Activated T-helper 2 cell treated with anti-CD3 and anti-CD28 coated beads, Interferon-gamma antibody, Interleukin-2, Interleukin-4, amounts not matched to agents 10 μg/mL and 5 μg/mL and 100 μg/mL, durations not matched to agents 14 hours and 24 hours and 36 hours (primary cell): ENCODE measurements around the gene KCNT2. TPM values are rescaled to one million over a fixed set of nuclear protein-coding genes. Genes with fewer than 3 reads are reported as not detected.
"Not testable (repeated sequence)": the region's sequence is repeated elsewhere in the genome, so short reads cannot be mapped to it uniquely, and the experiment has no call there.

Experiments
- DNase-seq: peaks from one replicate; pipeline ENCODE4 v3.0.0; 2021; ENCODE audit warnings: low spot score
- H3K27ac Mint-ChIP-seq: one replicate; pipeline ENCODE4 v1.8.0; 2021; ENCODE audit warnings: mixed read lengths
- H3K27me3 Mint-ChIP-seq: one replicate; pipeline ENCODE4 v1.8.0; 2021; ENCODE audit warnings: low read depth, mixed read lengths
- H3K36me3 Mint-ChIP-seq: one replicate; pipeline ENCODE4 v1.8.0; 2021; ENCODE audit warnings: low read depth, mixed read lengths
- H3K4me1 Mint-ChIP-seq: one replicate; pipeline ENCODE4 v1.8.0; 2021; ENCODE audit warnings: low read depth, mixed read lengths
- H3K4me3 Mint-ChIP-seq: one replicate; pipeline ENCODE4 v1.8.0; 2021; ENCODE audit warnings: low read depth, mild to moderate bottlenecking, moderate library complexity, mixed read lengths
- H3K9me3 Mint-ChIP-seq: one replicate; pipeline ENCODE4 v1.8.0; 2021; ENCODE audit warnings: mixed read lengths
- intact Hi-C: fragments of 100-400 bp; cut with micrococcal nuclease; formaldehyde crosslinking; loops from one replicate; pipeline ENCODE4 v1.15.1; 2023
- total RNA-seq: library from RNA; stranded (reverse); gene quantifications from 2 replicates; pipeline ENCODE4 v1.2.3, GENCODE V29; 2022

The KCNT2 gene
- not detected in 2 replicates for total RNA-seq

DNA sequence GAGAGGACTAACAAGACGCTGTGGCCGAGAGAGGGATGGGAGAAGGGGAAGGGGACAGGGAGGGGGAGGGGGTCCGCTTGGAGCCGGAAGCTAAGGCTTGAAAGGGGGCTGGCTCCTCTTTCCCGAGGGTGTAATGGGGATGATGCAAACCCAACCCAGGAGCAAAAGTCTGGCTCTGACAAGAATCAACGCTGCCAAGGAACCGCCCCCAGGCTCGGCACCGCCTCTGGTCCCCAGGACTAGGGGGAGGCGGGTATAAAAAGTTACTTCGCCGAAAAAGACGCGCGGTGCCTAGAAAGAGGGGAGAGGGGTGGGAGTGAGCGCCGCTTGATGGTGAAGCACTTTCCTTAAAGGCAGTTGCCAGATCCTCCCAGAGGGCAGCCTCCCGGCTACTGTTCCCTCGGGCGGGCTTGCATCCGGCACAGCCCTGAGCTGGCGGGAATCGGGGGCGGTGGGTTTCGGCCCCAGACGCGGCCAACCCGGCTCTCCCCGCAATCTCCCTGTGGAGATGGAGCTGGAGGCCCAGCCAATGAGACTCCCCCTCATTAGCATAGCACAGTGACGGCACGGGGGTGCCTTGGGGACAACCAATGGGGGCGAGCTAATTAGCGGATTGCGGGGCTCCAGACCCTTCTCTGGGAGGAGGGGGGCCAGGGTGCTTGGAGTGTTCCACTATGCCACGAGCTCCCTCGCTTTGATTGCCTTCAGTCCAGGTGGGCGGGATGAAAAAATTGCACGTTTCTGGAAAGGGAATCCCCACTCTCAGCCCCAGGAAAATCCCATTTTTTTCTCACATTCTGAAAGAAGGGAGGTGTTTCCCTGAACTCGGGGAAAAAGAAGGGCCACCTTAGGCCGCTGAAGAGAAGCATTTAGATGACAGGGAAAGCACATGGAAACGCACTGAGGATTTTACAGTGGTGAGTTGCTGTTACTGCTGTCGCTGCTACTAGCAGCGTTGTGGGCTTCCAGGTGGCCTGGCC, at the start of gene KCNT2:
TSS of gene KCNT2 (minus strand) at position 51 of the 980 bp plus-strand sequence. CDS start 131 bp downstream, outside the sequence.
- intact Hi-C loops: loop anchor here (10.0 kb wide), 1 partner anchor 1306 kb away; the partner anchor contains the start of gene LHX9
- Mint-ChIP-seq H3K4me3 (no peak within 1 kb of the TSS), H3K4me1 (peaks cover 3% of the 10 kb centered on the region), H3K27ac (no peak within 1 kb of the TSS), H3K9me3 (no peaks in the 10 kb centered on the region), H3K36me3 (no peaks in the 10 kb centered on the region), H3K27me3 (peaks cover 27% of the 10 kb centered on the region)
- no peak for DNase-seq

DNA sequence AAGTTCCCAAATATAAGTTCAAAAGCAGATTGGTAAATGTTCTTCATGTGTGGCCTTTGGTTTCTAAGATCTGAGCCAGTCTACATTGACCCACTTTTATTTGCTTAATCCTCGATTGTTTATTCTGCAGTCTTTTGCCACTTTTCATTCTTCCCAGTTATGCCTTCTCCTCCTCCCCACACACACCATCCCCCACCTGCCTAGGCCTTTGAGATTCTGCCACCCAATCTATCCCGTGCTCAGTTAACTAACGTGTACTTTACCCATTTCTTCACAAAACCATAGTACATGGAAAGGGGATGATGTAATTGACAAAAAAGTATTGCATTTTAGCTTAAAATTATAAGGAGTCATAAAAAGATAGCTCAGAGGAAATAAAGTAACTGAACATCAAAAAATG, 47.3 kb upstream of the KCNT2 start:
- DNase-seq: no peak
- H3K27me3 Mint-ChIP-seq: no peaks in the 10 kb centered on the region
- no peak overlapping the region for H3K27ac Mint-ChIP-seq
- intact Hi-C loops: no loop called here
- no peaks in the 10 kb centered on the region for H3K9me3 Mint-ChIP-seq
- H3K4me3 Mint-ChIP-seq: no peak overlapping the region
- peaks cover 11% of the 10 kb centered on the region for H3K4me1 Mint-ChIP-seq
- H3K36me3 Mint-ChIP-seq: no peaks in the 10 kb centered on the region

DNA sequence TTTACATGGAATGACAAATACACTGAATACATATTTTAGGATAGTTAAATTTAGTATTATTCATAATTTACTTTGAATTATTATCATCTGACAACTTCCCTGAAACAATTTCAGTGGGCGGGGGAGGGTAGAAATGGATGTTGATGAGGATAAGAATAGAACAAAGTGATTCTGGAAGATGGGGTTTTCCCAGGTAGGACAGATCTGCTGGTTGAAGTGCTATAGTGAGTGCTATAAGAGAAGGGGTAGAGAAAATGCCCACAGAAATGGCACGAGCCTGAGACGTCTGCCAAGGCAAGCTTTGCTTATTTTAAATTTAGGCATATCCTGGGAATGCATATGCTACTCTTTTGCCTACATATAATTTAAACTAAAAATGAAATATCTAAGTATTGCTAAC, 46.8 kb upstream of the KCNT2 start:
- Mint-ChIP-seq H3K27ac (no peak overlapping the region), H3K4me3 (no peak overlapping the region), H3K4me1 (peaks cover 11% of the 10 kb centered on the region), H3K36me3 (no peaks in the 10 kb centered on the region), H3K9me3 (no peaks in the 10 kb centered on the region), H3K27me3 (no peaks in the 10 kb centered on the region)
- DNase-seq: no peak
- intact Hi-C loops: no loop called here

DNA sequence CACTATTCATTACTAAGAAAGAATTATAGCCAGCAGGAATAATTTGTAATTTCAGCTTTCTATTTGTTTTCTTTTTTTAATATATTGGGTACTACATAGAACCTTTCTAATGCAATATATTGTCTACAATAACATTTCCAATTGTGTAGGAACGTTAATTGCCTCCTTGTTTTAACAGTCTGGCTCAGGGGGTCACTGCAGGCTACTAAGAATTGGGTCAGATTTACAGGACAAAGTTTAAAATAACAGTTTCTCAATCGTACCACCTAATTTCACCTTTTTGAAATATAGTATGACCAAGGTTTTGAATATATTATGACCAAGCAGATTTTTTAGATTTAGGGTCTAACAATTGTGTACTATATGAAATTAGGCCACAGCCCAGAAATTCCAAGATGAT, 46.0 kb upstream of the KCNT2 start:
- Mint-ChIP-seq H3K27ac (no peak overlapping the region), H3K9me3 (no peaks in the 10 kb centered on the region), H3K4me1 (peaks cover 11% of the 10 kb centered on the region), H3K27me3 (no peaks in the 10 kb centered on the region), H3K4me3 (no peak overlapping the region), H3K36me3 (no peaks in the 10 kb centered on the region)
- intact Hi-C loops: no loop called here
- no peak for DNase-seq

DNA sequence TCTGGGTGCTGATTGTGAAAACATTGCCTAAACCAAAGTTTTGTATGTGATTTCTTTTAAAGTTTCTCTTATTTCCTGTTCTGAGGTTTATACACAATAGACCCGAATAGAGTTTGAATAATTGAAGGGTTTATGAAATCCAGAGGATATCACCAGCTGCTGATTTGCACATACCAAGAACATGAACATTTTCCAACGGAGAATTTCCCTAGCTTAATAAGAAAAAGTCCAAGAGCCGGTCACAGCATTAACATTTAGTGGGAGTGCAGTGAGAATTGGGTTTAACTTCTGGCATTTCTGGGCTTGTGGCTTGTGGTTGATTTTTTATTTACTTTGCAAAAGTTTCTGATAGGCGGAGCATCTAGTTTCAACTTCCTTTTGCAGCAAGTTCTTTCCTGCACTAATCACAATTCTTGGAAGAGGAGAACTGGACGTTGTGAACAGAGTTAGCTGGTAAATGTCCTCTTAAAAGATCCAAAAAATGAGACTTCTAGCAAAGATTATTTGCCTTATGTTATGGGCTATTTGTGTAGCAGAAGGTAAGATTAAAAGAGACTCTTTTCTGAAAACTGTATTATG, 43.5 kb upstream of the KCNT2 start, which contains the start of gene CFH:
TSS of gene CFH (plus strand) at position 407 of the 579 bp plus-strand sequence. CDS start at position 482, 75 bp downstream.
- no peaks in the 10 kb centered on the region for H3K36me3 Mint-ChIP-seq
- intact Hi-C loops: no loop called here
- H3K27ac Mint-ChIP-seq: no peak within 1 kb of the TSS
- no peak for DNase-seq
- H3K4me3 Mint-ChIP-seq: peak within 1 kb of the TSS; percentile 18
- H3K4me1 Mint-ChIP-seq: peaks cover 11% of the 10 kb centered on the region
- no peaks in the 10 kb centered on the region for H3K9me3 Mint-ChIP-seq
- no peaks in the 10 kb centered on the region for H3K27me3 Mint-ChIP-seq

DNA sequence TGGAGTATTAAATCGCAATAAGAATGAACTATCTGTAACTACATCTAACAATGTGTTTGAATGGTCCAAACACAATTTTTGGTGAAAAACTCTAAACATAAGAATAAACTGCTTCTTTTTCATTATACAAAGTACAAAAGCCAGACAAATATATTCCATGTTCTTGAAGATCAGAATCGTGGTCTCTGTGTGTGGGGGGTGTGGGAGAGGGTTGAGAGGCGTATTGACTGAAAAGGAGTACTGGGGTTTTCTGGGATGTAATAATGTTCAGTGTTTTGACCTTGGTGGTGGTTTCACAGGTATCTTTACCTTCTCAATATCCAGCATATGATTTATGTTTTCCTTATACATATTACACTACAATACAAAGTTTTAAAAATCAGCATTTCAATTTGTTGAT, 42.8 kb upstream of the KCNT2 start:
- Mint-ChIP-seq H3K4me3 (no peak overlapping the region), H3K27ac (no peak overlapping the region), H3K27me3 (no peaks in the 10 kb centered on the region)

DNA sequence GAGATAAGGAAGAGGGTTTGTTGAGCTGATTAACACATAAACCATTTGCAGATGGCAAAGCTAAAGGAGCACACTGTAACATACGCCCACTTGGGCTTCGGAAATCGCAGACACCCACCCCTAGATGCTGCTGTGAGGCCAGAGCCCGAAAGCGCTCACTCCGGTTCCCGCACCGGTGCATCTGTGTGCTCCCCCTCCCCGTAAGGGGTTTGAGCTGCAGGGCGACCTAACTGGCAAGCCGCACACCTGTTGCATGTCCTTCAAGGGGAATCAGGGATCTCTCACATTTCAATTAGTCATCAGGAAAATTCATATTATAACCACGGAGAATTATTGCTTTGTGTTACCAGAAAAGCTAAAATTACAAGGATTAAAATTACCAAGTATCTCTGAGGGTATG, 42.2 kb upstream of the KCNT2 start:
- no peak overlapping the region for H3K4me3 Mint-ChIP-seq
- no peaks in the 10 kb centered on the region for H3K36me3 Mint-ChIP-seq
- DNase-seq: no peak
- no peak overlapping the region for H3K27ac Mint-ChIP-seq
- peaks cover 8% of the 10 kb centered on the region for H3K4me1 Mint-ChIP-seq
- intact Hi-C loops: no loop called here
- no peaks in the 10 kb centered on the region for H3K9me3 Mint-ChIP-seq
- H3K27me3 Mint-ChIP-seq: no peaks in the 10 kb centered on the region

More for the DNA sequence above, 42.8 kb upstream of the KCNT2 start:
- H3K9me3 Mint-ChIP-seq: no peaks in the 10 kb centered on the region
- H3K4me1 Mint-ChIP-seq: peaks cover 11% of the 10 kb centered on the region
- no peak for DNase-seq
- intact Hi-C loops: no loop called here
- H3K36me3 Mint-ChIP-seq: no peaks in the 10 kb centered on the region

DNA sequence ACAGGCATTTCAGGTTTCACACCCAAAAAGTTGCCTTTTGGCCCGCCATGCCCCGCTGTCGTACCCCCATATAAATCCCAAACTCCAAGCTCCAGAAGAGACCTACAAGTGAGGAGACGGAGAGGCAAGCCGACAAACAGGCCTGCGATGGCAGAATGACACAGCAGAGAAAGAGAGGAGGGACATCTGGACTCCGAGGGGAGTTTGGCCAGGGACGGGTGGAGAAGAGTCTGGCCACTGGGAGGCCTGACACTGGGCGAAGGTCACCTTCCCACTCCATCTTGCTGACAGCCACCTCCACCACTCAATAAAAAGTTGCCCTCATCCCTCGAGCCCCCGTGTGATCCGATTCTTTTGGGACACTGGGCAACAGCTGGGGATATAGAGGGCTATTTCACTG, 41.8 kb upstream of the KCNT2 start:
- Mint-ChIP-seq H3K9me3 (no peaks in the 10 kb centered on the region), H3K36me3 (no peaks in the 10 kb centered on the region), H3K4me3 (no peak overlapping the region), H3K27me3 (no peaks in the 10 kb centered on the region), H3K27ac (no peak overlapping the region), H3K4me1 (peaks cover 8% of the 10 kb centered on the region)
- intact Hi-C loops: no loop called here
- DNase-seq: no peak

DNA sequence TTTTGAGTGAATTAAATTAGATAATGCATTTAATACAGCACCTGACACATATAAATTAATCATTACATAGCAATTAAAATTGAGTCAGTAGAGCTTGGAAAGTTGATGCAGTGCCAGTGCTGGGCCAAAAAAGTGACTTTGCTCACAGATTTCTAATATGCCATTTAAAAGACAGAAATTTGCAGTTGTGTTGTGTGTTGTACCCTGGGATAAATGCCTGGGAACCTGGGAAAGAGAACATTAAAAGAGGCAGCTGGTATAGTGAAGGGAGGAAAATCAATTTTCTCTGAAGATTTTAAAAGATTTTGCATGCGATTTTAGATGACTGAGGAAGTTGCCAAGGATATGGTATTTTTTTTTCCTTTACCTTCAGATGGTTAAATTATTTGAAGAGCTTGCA, 32.7 kb upstream of the KCNT2 start:
- H3K27ac Mint-ChIP-seq: no peak overlapping the region
- no peaks in the 10 kb centered on the region for H3K36me3 Mint-ChIP-seq
- DNase-seq: no peak
- no peaks in the 10 kb centered on the region for H3K9me3 Mint-ChIP-seq
- H3K27me3 Mint-ChIP-seq: no peaks in the 10 kb centered on the region
- no peak overlapping the region for H3K4me3 Mint-ChIP-seq
- H3K4me1 Mint-ChIP-seq: no peaks in the 10 kb centered on the region
- intact Hi-C loops: no loop called here

DNA sequence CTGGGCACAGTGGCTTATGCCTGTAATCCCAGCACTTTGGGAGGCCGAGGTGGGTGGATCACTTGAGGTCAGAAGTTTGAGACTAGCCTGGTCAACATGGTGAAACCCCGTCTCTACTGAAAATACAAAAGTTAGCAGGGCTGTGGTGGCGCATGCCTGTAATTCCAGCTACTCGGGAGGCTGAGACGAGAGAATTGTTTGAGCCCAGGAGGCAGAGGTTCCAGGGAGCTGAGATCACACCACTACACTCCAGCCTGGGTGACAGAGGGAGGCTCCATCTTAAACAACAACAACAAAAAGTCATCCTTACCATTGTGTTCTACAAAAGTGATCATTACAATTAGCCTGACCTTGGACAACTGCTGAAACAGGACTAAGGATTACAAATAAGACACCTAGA, 31.1 kb upstream of the KCNT2 start:
- not testable (repeated sequence) for H3K4me3 Mint-ChIP-seq, H3K9me3 Mint-ChIP-seq

DNA sequence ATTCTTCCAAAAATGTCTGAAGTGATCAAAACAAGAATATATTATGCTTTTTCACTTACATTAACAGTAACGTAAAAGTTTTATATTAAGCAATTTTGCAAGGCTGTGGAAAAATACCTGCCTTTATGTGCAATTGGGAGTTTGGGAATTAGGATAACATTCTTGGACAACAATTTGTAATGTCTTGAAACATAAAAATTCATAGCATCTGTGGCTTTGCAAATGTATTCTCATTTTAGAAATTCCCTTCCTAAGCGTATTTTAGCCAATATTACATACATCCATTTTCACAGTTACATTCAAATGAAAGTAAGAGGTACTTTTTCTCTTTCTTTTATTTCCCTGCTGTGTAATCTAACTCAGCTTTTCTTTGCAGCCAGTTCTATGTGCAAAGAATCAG, 30.2 kb upstream of the KCNT2 start:
- Mint-ChIP-seq H3K27ac (no peak overlapping the region), H3K36me3 (no peaks in the 10 kb centered on the region), H3K4me1 (no peaks in the 10 kb centered on the region), H3K4me3 (no peak overlapping the region), H3K27me3 (no peaks in the 10 kb centered on the region), H3K9me3 (no peaks in the 10 kb centered on the region)
- no peak for DNase-seq
- intact Hi-C loops: no loop called here

More for the DNA sequence above, 31.1 kb upstream of the KCNT2 start:
- DNase-seq, H3K4me1 Mint-ChIP-seq, H3K36me3 Mint-ChIP-seq, H3K27me3 Mint-ChIP-seq, H3K27ac Mint-ChIP-seq, intact Hi-C loops: not testable (repeated sequence)

DNA sequence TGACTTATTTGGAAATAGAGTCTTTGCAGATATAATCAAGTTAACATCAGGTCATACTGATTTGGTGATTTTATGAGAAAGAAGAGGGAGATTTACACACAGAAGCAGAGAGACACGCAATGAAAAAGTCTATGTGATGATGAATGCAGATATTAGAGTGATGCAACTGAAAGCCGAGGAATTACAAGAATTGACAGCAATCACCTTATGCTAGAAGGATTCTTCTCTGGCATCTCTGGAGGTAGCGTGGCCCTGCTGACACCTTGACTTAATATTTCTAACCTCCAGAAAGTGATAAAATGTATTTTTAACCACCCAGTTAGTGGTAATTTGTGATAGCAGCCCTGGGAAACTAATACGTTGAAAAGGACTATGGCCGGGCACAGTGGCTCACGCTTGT, 29.4 kb upstream of the KCNT2 start:
- no peak overlapping the region for H3K4me3 Mint-ChIP-seq
- H3K4me1 Mint-ChIP-seq: no peaks in the 10 kb centered on the region
- H3K9me3 Mint-ChIP-seq: no peaks in the 10 kb centered on the region
- no peaks in the 10 kb centered on the region for H3K36me3 Mint-ChIP-seq
- DNase-seq: no peak
- H3K27ac Mint-ChIP-seq: no peak overlapping the region
- intact Hi-C loops: no loop called here
- no peaks in the 10 kb centered on the region for H3K27me3 Mint-ChIP-seq

DNA sequence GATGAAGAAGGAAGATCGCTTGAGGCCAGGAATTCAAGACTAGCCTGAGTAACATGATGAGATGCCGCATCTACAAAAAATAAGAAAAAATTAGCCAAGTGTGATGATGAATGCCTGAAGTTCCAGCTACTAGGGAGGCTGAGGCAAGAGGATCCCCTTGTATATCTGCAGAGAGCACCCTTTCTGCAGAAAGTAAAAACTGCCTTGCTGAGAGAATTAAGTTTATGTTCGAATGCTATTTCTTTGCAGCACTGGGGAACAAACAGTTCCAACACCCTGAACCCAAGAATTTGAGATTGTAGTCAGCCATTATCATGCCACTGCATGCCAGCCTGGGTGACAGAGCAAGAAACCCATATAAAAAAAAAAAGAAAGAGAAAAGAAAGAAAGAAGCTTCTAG, 20.6 kb upstream of the KCNT2 start:
- no peaks in the 10 kb centered on the region for H3K36me3 Mint-ChIP-seq
- no peaks in the 10 kb centered on the region for H3K4me1 Mint-ChIP-seq
- no peak for DNase-seq
- H3K4me3 Mint-ChIP-seq: no peak overlapping the region
- H3K9me3 Mint-ChIP-seq: peaks cover 7% of the 10 kb centered on the region
- intact Hi-C loops: no loop called here
- H3K27me3 Mint-ChIP-seq: no peaks in the 10 kb centered on the region
- H3K27ac Mint-ChIP-seq: no peak overlapping the region
